Endodermal cell (in vitro differentiated cells): ENCODE data around the gene RYR3. TPM values are rescaled to one million over a fixed set of nuclear protein-coding genes. Genes with fewer than 3 reads are reported as not detected.
A peak's percentile ranks its signal among the peaks of the same experiment; 100 is the strongest.

Source experiments
- DNase-seq: peaks from one replicate; pipeline ENCODE4 v3.0.0-alpha.2; 2017
- H3K27ac ChIP-seq: 2 replicates; pipeline ENCODE4 v1.5.1; 2013; ENCODE audit warnings: mild to moderate bottlenecking, low read depth, low read length, moderate library complexity
- H3K27me3 ChIP-seq: 2 replicates; pipeline ENCODE4 v1.6.1; 2013; ENCODE audit warnings: mild to moderate bottlenecking, low read length, moderate library complexity; ENCODE audit not compliant: insufficient read depth, control insufficient read depth, poor library complexity, severe bottlenecking
- H3K36me3 ChIP-seq: 2 replicates; pipeline ENCODE4 v1.7.0; 2013; ENCODE audit warnings: mild to moderate bottlenecking, low read length, moderate library complexity; ENCODE audit not compliant: control insufficient read depth, insufficient read depth
- H3K4me1 ChIP-seq: one replicate; pipeline ENCODE4 v1.7.0; 2013; ENCODE audit warnings: low read length; ENCODE audit not compliant: control insufficient read depth, insufficient read depth
- H3K4me3 ChIP-seq: 2 replicates; pipeline ENCODE4 v1.5.1; 2013; ENCODE audit warnings: mild to moderate bottlenecking, low read length, moderate library complexity
- H3K9ac ChIP-seq: 2 replicates; pipeline ENCODE4 v1.6.1; 2013; ENCODE audit warnings: mild to moderate bottlenecking, low read length, moderate library complexity; ENCODE audit not compliant: poor library complexity, severe bottlenecking; ENCODE audit errors: extremely low read depth
- H3K9me3 ChIP-seq: 2 replicates; pipeline ENCODE4 v1.6.1; 2013; ENCODE audit warnings: mild to moderate bottlenecking, low read length, moderate library complexity; ENCODE audit not compliant: control insufficient read depth
- H3K27ac Mint-ChIP-seq: 2 replicates; pipeline ENCODE4 v1.8.0; 2020; ENCODE audit warnings: mixed read lengths
- H3K27me3 Mint-ChIP-seq: 2 replicates; pipeline ENCODE4 v1.8.0; 2021; ENCODE audit warnings: mild to moderate bottlenecking, mixed read lengths; ENCODE audit not compliant: insufficient read depth
- H3K36me3 Mint-ChIP-seq: 2 replicates; pipeline ENCODE4 v1.8.0; 2020; ENCODE audit warnings: low read depth, mixed read lengths
- H3K4me1 Mint-ChIP-seq: 2 replicates; pipeline ENCODE4 v1.8.0; 2020; ENCODE audit warnings: mixed read lengths
- H3K4me3 Mint-ChIP-seq: 2 replicates; pipeline ENCODE4 v1.8.0; 2020; ENCODE audit warnings: mild to moderate bottlenecking, moderate library complexity, mixed read lengths
- H3K9me3 Mint-ChIP-seq: 2 replicates; pipeline ENCODE4 v1.8.0; 2020; ENCODE audit warnings: mild to moderate bottlenecking, mixed read lengths
- WGBS, 2 experiments: methylation state at CpG; one replicate each; pipeline versions ENCODE4 v1.1.5 to v1.1.7; 2013; ENCODE audit warnings: missing lambda C conversion rate in 2 of 2, mixed read lengths in 1 of 2; ENCODE audit not compliant: insufficient coverage in 1 of 2, insufficient read length in 1 of 2; 5-methylcytosine and 5-hydroxymethylcytosine counted together
- total RNA-seq, 2 donors: library from RNA; stranded (reverse); fragmentation: NEBNext Ultra II Directional in 1 of 2; extraction: Animal tissue kit (Norgen Biotek cat#: 25700) in 1 of 2; gene quantifications; 2 replicates in 1 of 2; 3 replicates in 1 of 2; pipeline ENCODE4 v1.2.1, GENCODE V29; 2021
- TF ChIP-seq, protein P1 (sequence below): fragments of 200-600 bp; sonication (generic); conservative IDR thresholded peaks from 2 replicates; pipeline ENCODE4 v1.5.0; 2021; ENCODE audit warnings: antibody characterized with exemption, mild to moderate bottlenecking

Gene RYR3
- total RNA-seq, 2 donors from 2014 or later, result 0.71 to 1.4 TPM

- no peaks in the 10 kb centered on the region for H3K9me3 ChIP-seq
Measured at GRCh38 chr15:33902043-33902442, 591.3 kb downstream of the RYR3 start.

DNA sequence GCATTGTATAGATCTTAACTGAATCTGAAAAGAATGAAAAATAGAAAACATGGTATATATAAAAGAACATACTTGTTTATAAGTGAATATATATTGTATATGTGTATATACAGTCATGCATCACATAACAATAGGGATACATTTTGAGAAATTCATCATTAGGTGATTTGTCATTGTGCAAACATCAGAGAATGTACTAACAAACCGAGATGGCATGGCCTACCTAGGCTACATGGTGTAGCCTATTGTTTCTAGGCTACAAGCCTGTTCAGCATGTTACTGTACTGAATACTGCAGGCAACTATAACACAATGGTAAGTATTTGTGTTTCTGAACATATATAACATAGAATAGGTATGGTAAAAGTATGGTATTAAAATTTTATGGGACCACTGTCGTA, 592.9 kb downstream of the RYR3 start:
- Histone ChIP-seq H3K4me1 (peaks cover 11% of the 10 kb centered on the region), H3K9me3 (no peaks in the 10 kb centered on the region), H3K9ac (no peak overlapping the region), H3K27me3 (no peaks in the 10 kb centered on the region), H3K36me3 (no peaks in the 10 kb centered on the region), H3K27ac (no peak overlapping the region), H3K4me3 (no peak overlapping the region)
- TF ChIP-seq, protein P1, sequence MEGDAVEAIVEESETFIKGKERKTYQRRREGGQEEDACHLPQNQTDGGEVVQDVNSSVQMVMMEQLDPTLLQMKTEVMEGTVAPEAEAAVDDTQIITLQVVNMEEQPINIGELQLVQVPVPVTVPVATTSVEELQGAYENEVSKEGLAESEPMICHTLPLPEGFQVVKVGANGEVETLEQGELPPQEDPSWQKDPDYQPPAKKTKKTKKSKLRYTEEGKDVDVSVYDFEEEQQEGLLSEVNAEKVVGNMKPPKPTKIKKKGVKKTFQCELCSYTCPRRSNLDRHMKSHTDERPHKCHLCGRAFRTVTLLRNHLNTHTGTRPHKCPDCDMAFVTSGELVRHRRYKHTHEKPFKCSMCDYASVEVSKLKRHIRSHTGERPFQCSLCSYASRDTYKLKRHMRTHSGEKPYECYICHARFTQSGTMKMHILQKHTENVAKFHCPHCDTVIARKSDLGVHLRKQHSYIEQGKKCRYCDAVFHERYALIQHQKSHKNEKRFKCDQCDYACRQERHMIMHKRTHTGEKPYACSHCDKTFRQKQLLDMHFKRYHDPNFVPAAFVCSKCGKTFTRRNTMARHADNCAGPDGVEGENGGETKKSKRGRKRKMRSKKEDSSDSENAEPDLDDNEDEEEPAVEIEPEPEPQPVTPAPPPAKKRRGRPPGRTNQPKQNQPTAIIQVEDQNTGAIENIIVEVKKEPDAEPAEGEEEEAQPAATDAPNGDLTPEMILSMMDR, result no peak
- Mint-ChIP-seq H3K27me3 (no peaks in the 10 kb centered on the region), H3K4me1 (peaks cover 18% of the 10 kb centered on the region), H3K9me3 (no peaks in the 10 kb centered on the region), H3K27ac (no peak overlapping the region), H3K4me3 (no peak overlapping the region), H3K36me3 (no peaks in the 10 kb centered on the region)
- DNase-seq, result no peak
- 67 to 96% methylated on average over 1 to 2 of the region's 2 CpGs for whole genome bisulfite sequencing, 2 experiments

More at GRCh38 chr15:33902043-33902442, 591.3 kb downstream of the RYR3 start:
- no peak overlapping the region for H3K27ac ChIP-seq
- Mint-ChIP-seq H3K9me3 (no peaks in the 10 kb centered on the region), H3K4me1 (peaks cover 4% of the 10 kb centered on the region), H3K27ac (no peak overlapping the region), H3K27me3 (no peaks in the 10 kb centered on the region), H3K4me3 (no peak overlapping the region), H3K36me3 (no peaks in the 10 kb centered on the region)
- no peak for DNase-seq
- H3K27me3 ChIP-seq, result no peaks in the 10 kb centered on the region
- TF ChIP-seq, protein P1, result no peak
- no peaks in the 10 kb centered on the region for H3K36me3 ChIP-seq
- H3K4me1 ChIP-seq, result peaks cover 2% of the 10 kb centered on the region
- H3K9ac ChIP-seq, result no peak overlapping the region
- WGBS, 2 experiments, result no CpG with 5 or more reads among the region's 1 CpG
- no peak overlapping the region for H3K4me3 ChIP-seq

DNA sequence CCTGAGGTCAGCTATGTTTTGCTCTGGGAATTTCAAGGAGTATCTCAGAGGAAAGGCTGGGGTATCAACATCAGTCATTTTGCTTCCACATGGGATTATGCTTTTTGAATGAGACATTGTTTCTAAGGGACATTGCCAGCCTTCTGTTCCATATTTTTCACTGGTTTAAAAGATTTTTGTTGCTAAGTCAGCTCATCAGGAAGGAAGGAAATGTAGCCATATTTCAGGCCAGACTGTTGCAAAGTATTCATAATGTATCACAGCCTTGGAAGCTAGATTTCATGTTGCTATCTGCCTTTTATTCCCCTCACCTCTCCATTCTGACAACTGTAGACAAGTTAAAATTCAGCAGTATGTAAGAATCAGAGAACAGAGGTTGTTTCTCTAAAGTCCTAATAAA, 596.6 kb downstream of the RYR3 start:
- H3K4me1 Mint-ChIP-seq, result peaks cover 41% of the 10 kb centered on the region
- H3K4me3 ChIP-seq, result no peak overlapping the region
- DNase-seq, result no peak
- H3K9me3 ChIP-seq, result no peaks in the 10 kb centered on the region
- H3K9ac ChIP-seq, result peak overlapping the region; percentile 32
- peaks cover 22% of the 10 kb centered on the region for H3K4me1 ChIP-seq
- H3K27ac Mint-ChIP-seq, result peak overlapping the region; percentile 20
- H3K27me3 Mint-ChIP-seq, result no peaks in the 10 kb centered on the region
- no peaks in the 10 kb centered on the region for H3K36me3 ChIP-seq
- no peak overlapping the region for H3K4me3 Mint-ChIP-seq
- no peaks in the 10 kb centered on the region for H3K36me3 Mint-ChIP-seq
- no peaks in the 10 kb centered on the region for H3K27me3 ChIP-seq
- TF ChIP-seq, protein P1, result no peak
- H3K27ac ChIP-seq, result no peak overlapping the region
- no peaks in the 10 kb centered on the region for H3K9me3 Mint-ChIP-seq
